ENCODE measurements around the gene GPATCH8. TPM values are rescaled to one million over a fixed set of nuclear protein-coding genes. Genes with fewer than 3 reads are reported as not detected.
"Not testable (repeated sequence)": the region's sequence is repeated elsewhere in the genome, so short reads cannot be mapped to it uniquely, and the experiment has no call there.

The GPATCH8 gene
- total RNA-seq, 1 experiment from 2014 or later: 21.6 TPM

GRCh38 chr17:44397479-44398440 lies 105.4 kb downstream of the GPATCH8 start:
- no peak for DNase-seq (ENCODE audit: low read depth)

- no peak for DNase-seq (ENCODE audit: low read depth)
Measured at GRCh38 chr17:44396946-44397345, 106.3 kb downstream of the GPATCH8 start.

- no peak for DNase-seq (ENCODE audit: low read depth)
Measured at GRCh38 chr17:44394833-44395232, 108.4 kb downstream of the GPATCH8 start.

- DNase-seq (ENCODE audit: low read depth): not testable (repeated sequence)
Measured at GRCh38 chr17:44394112-44394511, 109.1 kb downstream of the GPATCH8 start.

- DNase-seq (ENCODE audit: low read depth): no peak
Measured at GRCh38 chr17:44390250-44390870, 112.8 kb downstream of the GPATCH8 start.

DNA sequence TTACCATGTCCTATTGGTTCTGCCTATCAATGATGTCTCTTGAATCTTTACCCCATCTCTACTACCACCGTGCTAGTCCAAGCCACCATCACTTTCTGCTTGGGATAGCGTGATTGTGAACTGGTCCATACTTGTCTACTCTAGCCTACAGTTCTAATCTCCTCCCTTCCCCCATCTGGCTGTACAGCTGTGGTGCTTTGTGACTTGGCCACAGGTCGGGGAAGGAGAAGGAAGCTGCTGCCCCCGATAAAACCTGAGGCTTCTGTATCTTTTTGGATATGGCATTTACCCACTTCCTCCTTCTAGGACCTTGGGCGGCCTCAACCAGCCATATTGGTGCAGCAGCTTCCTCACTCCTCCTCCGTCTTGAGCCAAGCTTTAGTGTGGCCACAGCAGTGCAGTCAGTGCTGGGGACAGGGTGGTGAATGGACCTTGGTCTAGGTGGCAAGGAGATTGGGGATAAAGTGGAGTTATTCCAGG lies 113.4 kb downstream of the GPATCH8 start:
- DNase-seq (ENCODE audit: low read depth): no peak

GRCh38 chr17:44389281-44389680 lies 113.9 kb downstream of the GPATCH8 start, which contains the start of gene ITGA2B:
Gene ITGA2B, minus strand, starts transcription at chr17:44389649. Its CDS starts 176 bp downstream, at chr17:44389473.
- DNase-seq (ENCODE audit: low read depth): no peak

DNA sequence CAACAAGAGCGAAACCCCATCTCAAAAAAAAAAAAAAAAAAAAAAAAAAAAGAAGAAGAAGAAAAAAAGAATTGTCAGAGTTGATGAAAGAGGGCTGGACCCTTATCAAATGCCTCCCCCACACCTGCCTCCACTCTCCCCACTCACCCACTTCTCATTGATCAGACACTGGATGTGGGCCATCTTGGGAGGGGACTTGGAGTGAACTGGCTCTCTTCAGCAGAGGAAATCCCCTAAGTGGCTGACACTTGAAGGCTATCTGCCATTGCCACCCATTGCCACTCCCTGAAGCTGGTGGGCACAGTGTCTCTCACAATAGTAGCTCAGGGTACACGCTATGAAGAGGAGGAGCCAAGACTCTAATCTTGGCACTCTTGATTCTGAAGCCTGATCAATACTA lies 115.4 kb downstream of the GPATCH8 start:
- DNase-seq (ENCODE audit: low read depth): no peak

DNA sequence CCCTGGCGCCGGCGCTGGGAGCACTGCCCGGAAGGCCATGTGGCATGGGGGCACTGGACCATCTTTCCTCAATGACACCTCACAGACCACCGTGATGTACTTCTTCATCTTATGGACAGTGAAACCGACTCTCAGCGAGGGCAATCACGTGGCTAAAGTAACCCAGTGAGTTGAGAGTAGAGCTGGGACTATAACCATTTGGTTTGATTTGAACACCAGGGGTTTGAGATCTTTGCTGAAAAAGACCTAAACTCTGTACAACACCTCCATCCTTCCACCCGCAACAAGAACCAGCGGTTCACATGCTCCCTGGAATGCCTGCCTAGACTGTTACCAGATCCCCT lies 117.1 kb downstream of the GPATCH8 start:
- no peak for DNase-seq (ENCODE audit: low read depth)

GRCh38 chr17:44385287-44386181 lies 117.7 kb downstream of the GPATCH8 start:
- peak; percentile 56 for DNase-seq (ENCODE audit: low read depth)

DNA sequence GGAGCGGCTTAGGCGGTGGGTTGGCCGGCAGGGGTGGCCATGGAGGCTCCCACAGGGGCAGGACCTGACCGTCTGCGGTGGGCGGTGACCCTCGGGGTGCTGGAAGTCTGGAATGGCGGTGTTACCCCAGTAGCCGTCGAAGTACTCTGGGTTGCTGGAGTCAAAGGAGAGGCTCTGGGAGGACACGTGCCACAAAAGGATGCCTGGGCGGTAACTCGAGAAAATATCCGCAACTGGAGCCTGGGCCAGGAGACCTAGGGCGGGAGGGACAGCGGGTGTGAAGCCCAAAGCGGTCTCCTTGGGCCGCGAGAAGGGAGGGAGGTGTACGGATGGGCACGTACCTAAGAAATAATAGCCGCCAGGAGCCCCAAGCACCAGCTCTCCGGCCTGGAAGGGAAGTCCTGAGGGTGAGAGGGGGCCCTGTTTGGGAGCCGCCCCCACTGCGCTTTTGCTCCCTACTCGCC lies 118.4 kb downstream of the GPATCH8 start:
- no peak for DNase-seq (ENCODE audit: low read depth)

- no peak for DNase-seq (ENCODE audit: low read depth)
Measured at GRCh38 chr17:44384281-44384822, 118.9 kb downstream of the GPATCH8 start.

DNA sequence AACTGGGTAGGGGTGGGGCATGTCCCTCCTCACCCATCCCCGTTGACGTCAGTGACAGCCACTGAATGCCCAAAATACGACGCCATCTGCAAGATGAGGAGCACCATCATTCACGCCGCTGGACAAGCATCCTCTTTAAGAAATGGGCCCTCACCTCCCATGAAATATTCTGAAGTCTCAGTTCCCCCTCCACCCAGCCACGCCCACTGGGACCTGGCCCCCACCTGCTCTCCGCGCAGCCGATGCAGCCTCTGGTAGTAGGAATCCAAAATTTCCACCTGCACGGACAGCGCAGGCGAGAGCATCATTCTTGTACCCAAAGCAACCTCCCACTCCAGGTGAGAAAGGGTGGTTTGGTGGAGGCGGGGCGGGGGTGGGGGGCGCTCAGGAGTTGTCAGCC lies 119.3 kb downstream of the GPATCH8 start:
- no peak for DNase-seq (ENCODE audit: low read depth)

GRCh38 chr17:44383363-44383762 lies 119.8 kb downstream of the GPATCH8 start:
- DNase-seq (ENCODE audit: low read depth): no peak

- no peak for DNase-seq (ENCODE audit: low read depth)
Measured at GRCh38 chr17:44382917-44383316, 120.3 kb downstream of the GPATCH8 start.

DNA sequence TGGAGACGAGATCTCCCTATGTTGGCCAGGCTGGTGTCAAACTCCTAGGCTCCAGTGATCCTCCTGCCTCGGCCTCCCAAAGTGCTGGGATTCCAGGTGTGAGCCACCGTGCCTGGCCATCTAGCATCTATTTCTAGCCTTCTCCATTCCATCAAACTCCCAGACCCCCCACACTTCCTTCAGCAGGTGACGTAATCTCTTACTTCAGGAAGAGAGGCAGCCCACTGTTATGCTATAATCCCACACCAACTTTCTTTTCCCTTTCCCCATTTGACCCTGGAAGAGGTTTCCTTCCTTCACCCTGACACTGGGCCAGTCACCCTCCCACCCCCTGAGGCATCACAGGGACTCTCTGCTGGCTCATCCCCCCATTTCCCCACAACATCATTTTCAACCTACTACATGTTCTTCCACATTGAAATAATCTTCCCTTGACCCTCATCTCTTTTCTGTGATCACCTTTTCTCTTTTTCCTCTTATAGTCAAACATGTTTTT lies 121.3 kb downstream of the GPATCH8 start:
- DNase-seq (ENCODE audit: low read depth): no peak

- no peak for DNase-seq (ENCODE audit: low read depth)
Measured at GRCh38 chr17:44380767-44381166, 122.4 kb downstream of the GPATCH8 start.

- no peak for DNase-seq (ENCODE audit: low read depth)
Measured at GRCh38 chr17:44379887-44380286, 123.3 kb downstream of the GPATCH8 start.

- DNase-seq (ENCODE audit: low read depth): no peak
Measured at GRCh38 chr17:44378171-44378705, 125.0 kb downstream of the GPATCH8 start.

- no peak for DNase-seq (ENCODE audit: low read depth)
Measured at GRCh38 chr17:44376779-44377178, 126.4 kb downstream of the GPATCH8 start.

DNA sequence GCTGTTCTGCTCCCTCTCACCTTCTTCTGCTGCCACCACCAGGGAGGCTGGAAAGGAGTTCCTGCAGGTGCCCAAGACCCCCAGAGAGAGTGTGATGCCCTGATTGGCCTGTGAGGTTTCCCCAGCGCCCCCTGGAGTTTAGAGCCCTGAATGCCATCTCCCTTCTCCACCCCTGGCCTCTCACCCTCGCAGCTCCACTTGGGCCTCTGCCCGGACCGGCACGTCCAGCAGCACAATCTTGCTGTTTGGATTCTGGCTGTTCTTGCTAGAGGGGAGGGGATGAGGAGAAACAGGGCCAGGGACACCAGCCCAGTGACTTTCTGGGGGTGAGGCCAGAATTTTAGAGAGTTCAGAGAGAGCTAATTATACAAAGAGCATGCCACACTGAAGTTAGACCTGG lies 127.1 kb downstream of the GPATCH8 start:
- DNase-seq (ENCODE audit: low read depth): no peak

Measured in LHCN-M2 (cell line).